Measurements from ENCODE around the gene VPS26B.

DNA sequence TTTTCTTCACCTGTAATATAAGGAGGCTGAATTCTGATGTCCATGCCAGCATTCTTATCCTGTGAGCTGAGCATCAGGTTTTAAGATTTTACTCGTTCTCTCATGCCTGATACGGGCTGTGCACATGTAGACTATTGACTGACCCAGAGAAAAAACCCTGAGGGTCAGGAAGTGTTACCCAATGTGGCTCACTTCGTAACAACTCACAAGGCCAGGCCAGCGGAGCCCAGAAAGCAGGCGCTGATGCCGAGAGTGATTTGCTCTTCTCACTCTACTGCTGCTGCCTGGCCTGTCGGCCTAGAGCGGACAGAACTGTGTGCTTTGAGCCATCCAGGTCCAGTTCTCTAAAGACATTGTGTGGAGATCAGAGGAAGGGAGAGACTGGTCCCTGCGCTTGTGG lies 17.9 kb downstream of the VPS26B start:
- TF ChIP-seq, protein P1, sequence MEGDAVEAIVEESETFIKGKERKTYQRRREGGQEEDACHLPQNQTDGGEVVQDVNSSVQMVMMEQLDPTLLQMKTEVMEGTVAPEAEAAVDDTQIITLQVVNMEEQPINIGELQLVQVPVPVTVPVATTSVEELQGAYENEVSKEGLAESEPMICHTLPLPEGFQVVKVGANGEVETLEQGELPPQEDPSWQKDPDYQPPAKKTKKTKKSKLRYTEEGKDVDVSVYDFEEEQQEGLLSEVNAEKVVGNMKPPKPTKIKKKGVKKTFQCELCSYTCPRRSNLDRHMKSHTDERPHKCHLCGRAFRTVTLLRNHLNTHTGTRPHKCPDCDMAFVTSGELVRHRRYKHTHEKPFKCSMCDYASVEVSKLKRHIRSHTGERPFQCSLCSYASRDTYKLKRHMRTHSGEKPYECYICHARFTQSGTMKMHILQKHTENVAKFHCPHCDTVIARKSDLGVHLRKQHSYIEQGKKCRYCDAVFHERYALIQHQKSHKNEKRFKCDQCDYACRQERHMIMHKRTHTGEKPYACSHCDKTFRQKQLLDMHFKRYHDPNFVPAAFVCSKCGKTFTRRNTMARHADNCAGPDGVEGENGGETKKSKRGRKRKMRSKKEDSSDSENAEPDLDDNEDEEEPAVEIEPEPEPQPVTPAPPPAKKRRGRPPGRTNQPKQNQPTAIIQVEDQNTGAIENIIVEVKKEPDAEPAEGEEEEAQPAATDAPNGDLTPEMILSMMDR (IDR thresholded peaks at IDR 0.05) = no peak
- TF ChIP-seq POLR2AphosphoS5 (IDR thresholded peaks at IDR 0.05; ENCODE audit: low read depth, low read length) (no peak), SIN3A (IDR thresholded peaks at IDR 0.05; ENCODE audit: borderline replicate concordance, insufficient read depth, low read depth, low read length) (no peak), TCF7L2 (IDR thresholded peaks at IDR 0.05; ENCODE audit: low read depth, low read length) (no peak)
- TF ChIP-seq, protein P2, sequence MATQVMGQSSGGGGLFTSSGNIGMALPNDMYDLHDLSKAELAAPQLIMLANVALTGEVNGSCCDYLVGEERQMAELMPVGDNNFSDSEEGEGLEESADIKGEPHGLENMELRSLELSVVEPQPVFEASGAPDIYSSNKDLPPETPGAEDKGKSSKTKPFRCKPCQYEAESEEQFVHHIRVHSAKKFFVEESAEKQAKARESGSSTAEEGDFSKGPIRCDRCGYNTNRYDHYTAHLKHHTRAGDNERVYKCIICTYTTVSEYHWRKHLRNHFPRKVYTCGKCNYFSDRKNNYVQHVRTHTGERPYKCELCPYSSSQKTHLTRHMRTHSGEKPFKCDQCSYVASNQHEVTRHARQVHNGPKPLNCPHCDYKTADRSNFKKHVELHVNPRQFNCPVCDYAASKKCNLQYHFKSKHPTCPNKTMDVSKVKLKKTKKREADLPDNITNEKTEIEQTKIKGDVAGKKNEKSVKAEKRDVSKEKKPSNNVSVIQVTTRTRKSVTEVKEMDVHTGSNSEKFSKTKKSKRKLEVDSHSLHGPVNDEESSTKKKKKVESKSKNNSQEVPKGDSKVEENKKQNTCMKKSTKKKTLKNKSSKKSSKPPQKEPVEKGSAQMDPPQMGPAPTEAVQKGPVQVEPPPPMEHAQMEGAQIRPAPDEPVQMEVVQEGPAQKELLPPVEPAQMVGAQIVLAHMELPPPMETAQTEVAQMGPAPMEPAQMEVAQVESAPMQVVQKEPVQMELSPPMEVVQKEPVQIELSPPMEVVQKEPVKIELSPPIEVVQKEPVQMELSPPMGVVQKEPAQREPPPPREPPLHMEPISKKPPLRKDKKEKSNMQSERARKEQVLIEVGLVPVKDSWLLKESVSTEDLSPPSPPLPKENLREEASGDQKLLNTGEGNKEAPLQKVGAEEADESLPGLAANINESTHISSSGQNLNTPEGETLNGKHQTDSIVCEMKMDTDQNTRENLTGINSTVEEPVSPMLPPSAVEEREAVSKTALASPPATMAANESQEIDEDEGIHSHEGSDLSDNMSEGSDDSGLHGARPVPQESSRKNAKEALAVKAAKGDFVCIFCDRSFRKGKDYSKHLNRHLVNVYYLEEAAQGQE (IDR thresholded peaks at IDR 0.05; ENCODE audit: insufficient read depth in 1 of 2, low read depth in 2 of 2, low read length in 1 of 2) = no peak

All from Panc1 (cell line).